AG04449 (cell line): ENCODE results near the gene HDAC4.

ENCODE experiments used
- CTCF ChIA-PET: fragments of 350-600 bp; formaldehyde crosslinking; extraction: SDS; loops from one replicate; lab custom pipeline; 2021; ENCODE audit warnings: antibody characterized with exemption; lab: Yijun Ruan, JAX
- POLR2A ChIA-PET: fragments of 400-600, 350-600 bp; formaldehyde crosslinking; extraction: SDS; loops from one replicate; lab custom pipeline; 2020; ENCODE audit warnings: antibody characterized with exemption, inconsistent platforms; lab: Yijun Ruan, JAX
- DNase-seq: peaks from one replicate; pipeline ENCODE4 v3.0.0-alpha.2; 2010; ENCODE audit warnings: low read depth, low spot score
- H3K4me3 ChIP-seq: 2 replicates; pipeline ENCODE4 v1.5.1; 2011; ENCODE audit warnings: low read depth, mild to moderate bottlenecking, control low read depth, low read length
- CTCF ChIP-seq: IDR thresholded peaks from one replicate; pipeline ENCODE4 v1.5.1; 2011; ENCODE audit warnings: mild to moderate bottlenecking, moderate library complexity, low read length, control low read depth, inconsistent platforms; ENCODE audit not compliant: insufficient read depth; ENCODE audit errors: missing control alignments

The HDAC4 gene

GRCh38 chr2:239181074-239181902 lies 219.5 kb downstream of the HDAC4 start:
- ChIA-PET POLR2A (no interaction called here), CTCF (no interaction called here)
- H3K4me3 ChIP-seq: no peak overlapping the region
- TF ChIP-seq CTCF: no peak
- DNase-seq: no peak

DNA sequence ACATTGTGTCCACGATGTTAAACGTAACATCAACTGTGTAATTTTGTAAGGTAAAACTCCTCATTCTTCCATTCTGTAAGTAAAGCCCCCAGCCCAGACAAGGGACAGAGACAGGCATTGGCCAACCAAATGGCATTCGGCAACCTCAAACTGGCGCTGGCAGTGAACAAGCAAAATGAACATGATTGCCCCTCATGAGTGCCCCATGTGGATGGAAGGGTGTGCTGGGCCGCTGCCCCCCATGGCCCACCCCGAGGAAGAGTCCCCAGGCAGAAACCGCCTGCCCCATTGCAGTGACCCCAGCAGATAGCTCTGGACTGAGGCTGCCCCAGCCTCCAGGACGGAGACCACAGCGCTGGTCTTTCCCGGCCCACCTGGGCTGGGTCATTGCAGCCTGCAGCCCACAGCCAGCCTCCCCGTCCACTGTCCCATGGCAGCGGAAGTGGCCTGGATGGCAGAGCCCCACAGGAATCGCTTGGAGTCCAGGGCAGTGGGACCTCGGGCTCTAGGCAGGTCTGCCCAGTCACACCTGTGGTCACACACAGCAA lies 220.2 kb downstream of the HDAC4 start:
- no peak for TF ChIP-seq CTCF
- no peak for DNase-seq
- CTCF ChIA-PET: no interaction called here
- H3K4me3 ChIP-seq: no peak overlapping the region
- POLR2A ChIA-PET: no interaction called here

- no peak overlapping the region for H3K4me3 ChIP-seq
- POLR2A ChIA-PET: no interaction called here
- no peak for TF ChIP-seq CTCF
- CTCF ChIA-PET: no interaction called here
- DNase-seq: no peak
Measured at GRCh38 chr2:239179851-239180371, 220.9 kb downstream of the HDAC4 start.

GRCh38 chr2:239178954-239179353 lies 221.9 kb downstream of the HDAC4 start:
- TF ChIP-seq CTCF: no peak
- no peak for DNase-seq
- POLR2A ChIA-PET: no interaction called here
- no peak overlapping the region for H3K4me3 ChIP-seq
- CTCF ChIA-PET: interaction anchor here (1.0 kb wide), 1 partner anchor 10 kb away, joined by 3 read pairs; no protein-coding TSS in a partner anchor

GRCh38 chr2:239178484-239178883 lies 222.3 kb downstream of the HDAC4 start:
- POLR2A ChIA-PET: no interaction called here
- no peak for DNase-seq
- H3K4me3 ChIP-seq: no peak overlapping the region
- CTCF ChIA-PET: interaction anchor here (1.0 kb wide), 1 partner anchor 11 kb away, joined by 3 read pairs; no protein-coding TSS in a partner anchor
- no peak for TF ChIP-seq CTCF

DNA sequence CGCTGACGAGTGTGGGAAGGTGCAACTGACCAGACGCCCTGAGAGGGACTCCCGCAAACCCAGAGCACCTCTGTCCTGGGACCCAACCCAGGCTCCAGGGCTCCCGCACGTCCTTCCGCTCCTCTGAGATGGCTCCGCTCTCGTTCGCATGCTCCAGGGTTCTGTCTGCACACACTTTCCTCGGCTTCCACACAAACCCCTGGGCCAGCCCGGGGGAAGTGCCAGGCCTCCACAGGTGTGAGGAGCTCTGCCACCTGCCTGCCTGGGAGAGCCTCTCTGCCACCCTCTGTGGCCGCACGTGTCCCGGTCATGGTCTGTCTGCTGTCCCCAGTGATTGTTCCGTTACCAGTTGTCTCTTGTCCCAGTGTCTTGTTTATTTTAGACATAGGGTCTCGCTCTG lies 222.9 kb downstream of the HDAC4 start:
- no peak overlapping the region for H3K4me3 ChIP-seq
- DNase-seq: no peak
- POLR2A ChIA-PET: no interaction called here
- TF ChIP-seq CTCF: no peak
- CTCF ChIA-PET: no interaction called here
